ENCODE results near the gene TSGA10IP.

Gene TSGA10IP

GRCh38 chr11:66008095-66008467, 62.8 kb downstream of the TSGA10IP start:
- DNase-seq (ENCODE audit: low spot score): no peak

GRCh38 chr11:66008468-66009101, 63.3 kb downstream of the TSGA10IP start:
- no peak for DNase-seq (ENCODE audit: low spot score)

Measured in activated CD4-positive, alpha-beta T cell treated with anti-CD3 and anti-CD28 coated beads, Interleukin-2, Interleukin-4, amounts not matched to agents 100 ng/mL and 50 ng/mL, durations not matched to agents 16 hours and 8 hours (primary cell).